NCI-H774 (cell line): ENCODE results near the gene GNAQ.

ENCODE experiments used
- DNase-seq: peaks from one replicate; lab custom pipeline; 2025; lab: John Stamatoyannopoulos, UW

Gene GNAQ

DNA sequence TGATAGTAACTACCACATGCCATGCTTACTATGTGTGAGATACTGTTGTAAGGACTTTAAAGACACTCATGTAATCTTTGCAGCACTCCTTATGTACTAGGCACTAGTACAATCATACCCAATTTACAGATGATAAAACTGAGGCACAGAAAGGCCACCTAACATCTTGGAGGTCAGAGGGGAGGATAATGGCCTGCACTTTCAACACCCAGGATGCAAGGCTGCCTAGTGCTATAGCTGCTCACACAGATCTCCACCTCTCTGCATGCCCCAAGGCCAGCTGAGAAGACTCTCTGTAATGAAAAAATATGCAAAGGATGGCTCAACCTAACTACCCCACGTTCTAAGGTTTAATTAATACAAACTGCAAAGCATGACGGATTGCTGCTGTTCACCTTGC is 57.2 kb downstream of the GNAQ start:
- no peak for DNase-seq

DNA sequence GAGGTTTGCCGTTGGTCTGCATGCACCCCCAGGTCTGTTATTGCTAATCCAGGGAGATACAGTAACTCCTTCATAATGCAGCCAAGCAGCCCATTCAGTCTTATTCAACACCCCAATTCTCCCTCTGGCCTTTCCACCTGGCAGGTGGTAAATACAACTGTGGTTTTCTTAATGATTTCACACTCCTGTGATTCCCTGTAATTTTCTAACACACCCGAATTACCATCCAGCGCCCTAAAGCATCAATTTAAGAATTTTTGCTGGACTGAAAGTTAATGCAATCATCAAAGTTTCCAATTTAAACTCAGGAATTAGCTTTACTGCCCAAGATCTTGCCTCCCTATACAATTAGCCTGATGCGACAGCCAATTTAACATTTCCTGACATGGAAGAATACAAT is 62.5 kb downstream of the GNAQ start:
- DNase-seq = no peak

DNA sequence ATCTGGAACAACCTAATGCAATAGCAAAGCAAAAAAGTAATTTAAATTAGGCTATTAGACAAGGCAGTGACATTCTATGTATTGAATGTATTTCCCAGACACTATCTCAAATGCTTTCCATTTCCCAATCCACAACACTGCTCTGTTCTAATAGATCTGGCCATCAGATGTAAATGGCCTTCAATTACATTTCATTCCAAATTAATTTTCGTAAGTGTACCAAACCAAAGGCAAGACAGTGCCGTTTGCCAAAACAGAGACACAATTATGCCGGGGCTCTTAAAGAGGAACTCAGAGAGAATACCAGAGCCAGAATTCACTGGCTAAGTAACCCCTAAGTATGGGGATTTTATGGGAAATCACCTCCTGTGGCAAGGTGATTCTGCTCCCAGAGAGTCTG is 63.1 kb downstream of the GNAQ start:
- DNase-seq = no peak

GRCh38 chr9:77966718-77967117 is 64.9 kb downstream of the GNAQ start:
- DNase-seq = no peak

GRCh38 chr9:77965445-77966123 is 66.0 kb downstream of the GNAQ start:
- no peak for DNase-seq

- no peak for DNase-seq
Measured at GRCh38 chr9:77964258-77964657, 67.4 kb downstream of the GNAQ start.

DNA sequence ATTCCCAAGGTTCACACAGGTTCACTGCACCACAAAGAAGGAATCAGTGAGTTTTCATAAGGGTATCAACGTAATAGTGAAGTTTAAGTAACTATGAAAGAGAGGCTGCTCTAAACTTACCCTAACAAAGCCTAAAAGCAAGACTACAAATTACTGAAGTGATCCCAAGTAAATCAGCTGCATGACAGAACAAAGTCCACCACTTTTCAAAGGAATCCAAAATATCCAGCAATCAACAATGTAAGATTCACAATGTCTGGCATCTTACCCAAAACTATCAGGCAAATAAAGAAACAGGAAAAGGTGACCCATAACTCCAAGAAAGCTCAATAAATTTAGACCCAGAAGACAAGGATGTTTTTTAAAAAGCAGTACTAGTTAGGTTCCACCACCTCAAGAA is 70.1 kb downstream of the GNAQ start:
- no peak for DNase-seq

- DNase-seq = no peak
Measured at GRCh38 chr9:77960356-77961153, 71.1 kb downstream of the GNAQ start.

- no peak for DNase-seq
Measured at GRCh38 chr9:77959803-77960202, 71.8 kb downstream of the GNAQ start.

DNA sequence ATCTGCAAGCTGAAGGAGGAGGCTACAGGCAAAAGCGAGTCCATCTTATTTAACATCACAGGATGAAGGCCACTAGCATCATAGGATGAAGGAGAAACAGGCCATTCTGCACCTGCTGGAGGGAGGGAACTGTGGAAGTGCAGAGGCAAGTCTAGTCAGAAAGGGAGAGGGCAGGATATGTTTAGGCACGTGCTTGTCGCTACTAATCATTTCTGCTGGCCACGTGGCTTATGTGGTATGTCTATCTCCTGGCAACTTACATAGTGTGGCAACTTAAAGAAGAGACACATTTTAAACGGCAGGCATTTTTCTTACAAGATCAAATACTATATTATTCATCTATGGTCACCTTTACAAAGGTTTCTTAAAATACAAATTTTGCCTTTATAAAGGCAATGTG is 74.0 kb downstream of the GNAQ start:
- no peak for DNase-seq

GRCh38 chr9:77956555-77956954 is 75.1 kb downstream of the GNAQ start:
- no peak for DNase-seq

GRCh38 chr9:77954666-77955015 is 77.0 kb downstream of the GNAQ start:
- DNase-seq = no peak

- no peak for DNase-seq
Measured at GRCh38 chr9:77954013-77954665, 77.5 kb downstream of the GNAQ start.

GRCh38 chr9:77953590-77953989 is 78.0 kb downstream of the GNAQ start:
- no peak for DNase-seq

DNA sequence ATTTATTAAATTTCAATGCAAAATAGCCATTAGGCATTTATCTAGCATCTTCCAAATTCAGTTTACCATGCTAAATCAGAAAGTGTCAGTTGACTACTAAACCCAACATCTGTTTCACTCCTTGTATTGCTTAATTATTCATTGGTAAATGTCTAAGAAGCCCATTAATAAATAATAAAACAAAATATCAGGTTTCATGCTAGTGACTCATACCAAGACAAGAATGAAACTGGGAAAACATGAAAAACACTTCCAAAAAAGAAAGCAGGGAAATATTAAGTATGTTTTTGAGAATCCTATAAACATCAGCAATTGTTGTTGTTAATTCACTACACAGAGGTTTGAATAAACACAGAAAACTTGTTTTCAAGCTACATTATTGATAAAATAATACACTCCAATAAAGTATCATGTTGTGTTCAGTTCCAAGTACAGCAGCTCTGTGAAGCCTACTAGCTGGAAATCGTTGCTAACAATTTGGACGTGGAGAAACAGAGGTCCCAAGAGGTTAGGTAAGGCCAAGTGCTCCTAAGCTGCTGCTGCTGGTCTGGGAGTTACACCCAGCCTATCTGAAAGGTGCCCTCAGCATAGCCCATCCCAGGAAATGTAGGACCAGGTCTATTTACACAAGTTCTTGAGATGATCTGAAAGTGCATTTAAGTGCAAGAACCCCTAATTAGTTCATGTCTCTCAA is 78.8 kb downstream of the GNAQ start:
- no peak for DNase-seq

GRCh38 chr9:77951369-77951768 is 80.2 kb downstream of the GNAQ start:
- DNase-seq = no peak

DNA sequence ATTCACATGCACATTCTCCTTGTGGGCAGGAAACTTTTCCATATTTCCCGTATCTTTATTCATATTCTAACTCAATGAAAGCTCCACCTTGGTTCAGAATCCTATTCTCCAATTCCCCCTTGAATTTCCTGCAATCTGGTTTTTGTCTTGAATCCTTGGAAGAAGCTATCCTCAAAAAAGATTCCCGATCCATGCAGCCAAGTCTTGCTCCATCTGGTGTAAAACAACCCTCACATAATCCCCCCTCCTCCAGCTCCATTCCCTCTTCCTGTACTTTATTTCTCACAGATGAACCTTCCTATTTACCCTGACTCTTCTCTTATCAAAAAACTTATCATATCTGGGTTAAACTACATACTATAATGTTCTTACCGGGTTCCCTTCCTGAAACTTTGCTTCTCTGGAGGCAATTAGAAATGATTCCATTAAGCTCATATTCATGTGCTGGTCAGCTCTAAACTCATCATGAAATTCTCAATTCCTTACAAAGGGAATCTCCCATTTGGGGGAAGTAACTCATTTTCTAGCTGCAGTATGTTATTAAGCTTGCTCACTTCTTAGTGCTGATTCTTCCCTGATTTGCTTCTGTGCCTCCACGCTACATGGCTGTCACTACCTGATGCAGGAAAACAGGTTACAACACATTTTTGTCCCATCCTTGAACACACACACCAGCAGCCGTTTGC is 81.7 kb downstream of the GNAQ start:
- DNase-seq = no peak

GRCh38 chr9:77947651-77948050 is 84.0 kb downstream of the GNAQ start:
- no peak for DNase-seq

DNA sequence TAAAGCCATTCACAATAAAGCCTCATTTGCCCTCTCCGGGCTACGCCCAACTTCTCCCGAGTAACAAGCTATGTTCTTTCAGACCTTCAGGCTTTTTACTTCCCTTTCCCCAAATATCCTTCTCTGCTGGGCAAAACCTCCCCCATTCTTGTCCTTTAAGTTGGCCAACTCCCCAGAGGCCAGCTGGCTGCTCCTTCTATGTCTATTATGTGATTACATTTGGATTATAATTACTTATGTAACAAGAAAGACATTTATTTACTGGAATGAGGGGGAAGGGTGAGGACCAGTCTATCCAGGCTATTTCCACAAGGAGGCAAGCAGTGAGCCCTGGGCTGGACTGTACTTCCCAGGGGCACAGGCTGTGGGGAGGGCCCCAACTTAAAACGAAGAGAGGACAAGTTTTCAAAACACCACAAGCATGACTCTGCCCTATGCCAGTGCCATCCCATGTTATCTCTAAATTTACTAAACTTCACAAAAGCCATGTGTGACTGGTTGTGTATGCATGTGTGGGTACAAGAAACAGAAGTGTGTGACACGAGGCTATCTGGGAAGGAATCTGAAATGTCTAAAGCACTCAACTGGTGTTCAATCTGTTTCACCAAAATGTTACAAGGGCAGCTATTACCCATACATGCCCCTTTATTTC is 84.5 kb downstream of the GNAQ start:
- no peak for DNase-seq

DNA sequence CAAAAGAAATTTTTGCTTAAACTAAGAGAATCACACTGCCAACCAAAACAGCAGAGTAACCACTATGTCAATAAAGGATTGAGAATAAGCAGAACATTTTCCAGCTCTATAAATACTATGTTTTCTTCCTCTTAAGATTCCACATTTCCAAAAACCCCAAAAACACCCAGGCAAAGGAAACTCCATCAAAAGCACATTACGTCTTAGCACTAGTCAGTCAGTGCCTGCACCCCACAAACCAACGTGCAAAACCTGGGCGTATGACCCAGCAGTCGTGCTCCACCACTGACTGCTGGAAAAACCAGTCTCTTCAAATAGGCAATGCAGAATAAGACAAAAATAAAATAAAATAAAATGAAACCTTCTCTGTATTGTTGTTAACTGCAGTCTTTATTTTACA is 85.3 kb downstream of the GNAQ start:
- DNase-seq = no peak

- DNase-seq = no peak
Measured at GRCh38 chr9:77945798-77946197, 85.8 kb downstream of the GNAQ start.
